ENCODE measurements around the gene KRTAP16-1. TPM values are rescaled to one million over a fixed set of nuclear protein-coding genes. Genes with fewer than 3 reads are reported as not detected.

The KRTAP16-1 gene
- total and polyA plus RNA-seq, 2 of the 8 experiments (the other 6 are each of a cell fraction or from before 2014, with no cell fraction given): not detected

DNA sequence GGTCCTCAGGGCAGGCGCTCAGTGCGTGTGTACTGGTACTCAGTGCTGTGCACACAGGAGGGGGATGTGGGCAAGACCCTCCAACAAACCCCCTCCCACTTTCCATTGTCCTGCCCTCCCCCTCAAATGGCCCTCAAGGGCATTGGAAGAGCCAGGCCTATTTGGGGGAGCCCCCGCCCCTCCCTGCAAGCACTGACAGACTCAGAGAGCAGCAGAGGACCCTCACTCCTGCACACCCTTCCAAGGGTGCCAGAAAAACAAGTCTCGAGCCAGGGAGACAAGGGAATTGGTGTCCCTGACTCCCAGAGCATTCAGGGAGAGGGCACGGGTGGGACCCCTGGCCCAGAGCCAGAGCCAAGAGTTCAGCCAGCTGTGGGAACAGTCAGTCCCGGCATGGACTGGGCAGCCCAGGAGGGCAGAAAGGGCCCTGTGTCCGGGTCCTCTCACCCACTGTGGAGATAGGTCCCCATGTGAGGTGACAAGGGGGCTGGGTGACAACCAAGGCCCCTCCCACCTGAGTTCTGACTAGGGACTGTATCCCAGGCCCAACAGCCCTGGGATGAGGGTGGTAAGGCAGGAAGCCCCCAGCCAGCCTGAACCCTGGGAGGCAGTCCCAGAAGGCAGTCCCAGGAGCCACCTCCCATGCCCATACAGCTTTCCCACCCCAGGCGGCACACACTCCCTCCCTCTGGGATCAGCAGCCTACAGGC, 18.5 kb upstream of the KRTAP16-1 start (continued):
- TF ChIP-seq, protein P1, sequence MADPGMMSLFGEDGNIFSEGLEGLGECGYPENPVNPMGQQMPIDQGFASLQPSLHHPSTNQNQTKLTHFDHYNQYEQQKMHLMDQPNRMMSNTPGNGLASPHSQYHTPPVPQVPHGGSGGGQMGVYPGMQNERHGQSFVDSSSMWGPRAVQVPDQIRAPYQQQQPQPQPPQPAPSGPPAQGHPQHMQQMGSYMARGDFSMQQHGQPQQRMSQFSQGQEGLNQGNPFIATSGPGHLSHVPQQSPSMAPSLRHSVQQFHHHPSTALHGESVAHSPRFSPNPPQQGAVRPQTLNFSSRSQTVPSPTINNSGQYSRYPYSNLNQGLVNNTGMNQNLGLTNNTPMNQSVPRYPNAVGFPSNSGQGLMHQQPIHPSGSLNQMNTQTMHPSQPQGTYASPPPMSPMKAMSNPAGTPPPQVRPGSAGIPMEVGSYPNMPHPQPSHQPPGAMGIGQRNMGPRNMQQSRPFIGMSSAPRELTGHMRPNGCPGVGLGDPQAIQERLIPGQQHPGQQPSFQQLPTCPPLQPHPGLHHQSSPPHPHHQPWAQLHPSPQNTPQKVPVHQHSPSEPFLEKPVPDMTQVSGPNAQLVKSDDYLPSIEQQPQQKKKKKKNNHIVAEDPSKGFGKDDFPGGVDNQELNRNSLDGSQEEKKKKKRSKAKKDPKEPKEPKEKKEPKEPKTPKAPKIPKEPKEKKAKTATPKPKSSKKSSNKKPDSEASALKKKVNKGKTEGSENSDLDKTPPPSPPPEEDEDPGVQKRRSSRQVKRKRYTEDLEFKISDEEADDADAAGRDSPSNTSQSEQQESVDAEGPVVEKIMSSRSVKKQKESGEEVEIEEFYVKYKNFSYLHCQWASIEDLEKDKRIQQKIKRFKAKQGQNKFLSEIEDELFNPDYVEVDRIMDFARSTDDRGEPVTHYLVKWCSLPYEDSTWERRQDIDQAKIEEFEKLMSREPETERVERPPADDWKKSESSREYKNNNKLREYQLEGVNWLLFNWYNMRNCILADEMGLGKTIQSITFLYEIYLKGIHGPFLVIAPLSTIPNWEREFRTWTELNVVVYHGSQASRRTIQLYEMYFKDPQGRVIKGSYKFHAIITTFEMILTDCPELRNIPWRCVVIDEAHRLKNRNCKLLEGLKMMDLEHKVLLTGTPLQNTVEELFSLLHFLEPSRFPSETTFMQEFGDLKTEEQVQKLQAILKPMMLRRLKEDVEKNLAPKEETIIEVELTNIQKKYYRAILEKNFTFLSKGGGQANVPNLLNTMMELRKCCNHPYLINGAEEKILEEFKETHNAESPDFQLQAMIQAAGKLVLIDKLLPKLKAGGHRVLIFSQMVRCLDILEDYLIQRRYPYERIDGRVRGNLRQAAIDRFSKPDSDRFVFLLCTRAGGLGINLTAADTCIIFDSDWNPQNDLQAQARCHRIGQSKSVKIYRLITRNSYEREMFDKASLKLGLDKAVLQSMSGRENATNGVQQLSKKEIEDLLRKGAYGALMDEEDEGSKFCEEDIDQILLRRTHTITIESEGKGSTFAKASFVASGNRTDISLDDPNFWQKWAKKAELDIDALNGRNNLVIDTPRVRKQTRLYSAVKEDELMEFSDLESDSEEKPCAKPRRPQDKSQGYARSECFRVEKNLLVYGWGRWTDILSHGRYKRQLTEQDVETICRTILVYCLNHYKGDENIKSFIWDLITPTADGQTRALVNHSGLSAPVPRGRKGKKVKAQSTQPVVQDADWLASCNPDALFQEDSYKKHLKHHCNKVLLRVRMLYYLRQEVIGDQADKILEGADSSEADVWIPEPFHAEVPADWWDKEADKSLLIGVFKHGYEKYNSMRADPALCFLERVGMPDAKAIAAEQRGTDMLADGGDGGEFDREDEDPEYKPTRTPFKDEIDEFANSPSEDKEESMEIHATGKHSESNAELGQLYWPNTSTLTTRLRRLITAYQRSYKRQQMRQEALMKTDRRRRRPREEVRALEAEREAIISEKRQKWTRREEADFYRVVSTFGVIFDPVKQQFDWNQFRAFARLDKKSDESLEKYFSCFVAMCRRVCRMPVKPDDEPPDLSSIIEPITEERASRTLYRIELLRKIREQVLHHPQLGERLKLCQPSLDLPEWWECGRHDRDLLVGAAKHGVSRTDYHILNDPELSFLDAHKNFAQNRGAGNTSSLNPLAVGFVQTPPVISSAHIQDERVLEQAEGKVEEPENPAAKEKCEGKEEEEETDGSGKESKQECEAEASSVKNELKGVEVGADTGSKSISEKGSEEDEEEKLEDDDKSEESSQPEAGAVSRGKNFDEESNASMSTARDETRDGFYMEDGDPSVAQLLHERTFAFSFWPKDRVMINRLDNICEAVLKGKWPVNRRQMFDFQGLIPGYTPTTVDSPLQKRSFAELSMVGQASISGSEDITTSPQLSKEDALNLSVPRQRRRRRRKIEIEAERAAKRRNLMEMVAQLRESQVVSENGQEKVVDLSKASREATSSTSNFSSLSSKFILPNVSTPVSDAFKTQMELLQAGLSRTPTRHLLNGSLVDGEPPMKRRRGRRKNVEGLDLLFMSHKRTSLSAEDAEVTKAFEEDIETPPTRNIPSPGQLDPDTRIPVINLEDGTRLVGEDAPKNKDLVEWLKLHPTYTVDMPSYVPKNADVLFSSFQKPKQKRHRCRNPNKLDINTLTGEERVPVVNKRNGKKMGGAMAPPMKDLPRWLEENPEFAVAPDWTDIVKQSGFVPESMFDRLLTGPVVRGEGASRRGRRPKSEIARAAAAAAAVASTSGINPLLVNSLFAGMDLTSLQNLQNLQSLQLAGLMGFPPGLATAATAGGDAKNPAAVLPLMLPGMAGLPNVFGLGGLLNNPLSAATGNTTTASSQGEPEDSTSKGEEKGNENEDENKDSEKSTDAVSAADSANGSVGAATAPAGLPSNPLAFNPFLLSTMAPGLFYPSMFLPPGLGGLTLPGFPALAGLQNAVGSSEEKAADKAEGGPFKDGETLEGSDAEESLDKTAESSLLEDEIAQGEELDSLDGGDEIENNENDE (IDR thresholded peaks at IDR 0.05; ENCODE audit: insufficient replicate concordance, low read length): no peak
- TF ChIP-seq RBBP5 (IDR thresholded peaks at IDR 0.05; ENCODE audit: borderline replicate concordance, low read depth, low read length) (no peak), SRF (IDR thresholded peaks at IDR 0.05; ENCODE audit: low read depth, low read length) (no peak), KDM1A (IDR thresholded peaks at IDR 0.05; ENCODE audit: borderline replicate concordance, low read length) (no peak)
